Nephron progenitor cell (in vitro differentiated cells): ENCODE results near the gene TMEM255B.

Experiments
- DNase-seq: peaks from one replicate; pipeline ENCODE4 v3.0.0; 2021
- H3K27ac Mint-ChIP-seq: 2 replicates; pipeline ENCODE4 v1.8.0; 2021; ENCODE audit warnings: mild to moderate bottlenecking, moderate library complexity, mixed read lengths
- H3K27me3 Mint-ChIP-seq: 2 replicates; pipeline ENCODE4 v1.8.0; 2021; ENCODE audit warnings: mild to moderate bottlenecking, low read depth, mixed read lengths; ENCODE audit not compliant: poor library complexity
- H3K36me3 Mint-ChIP-seq: 2 replicates; pipeline ENCODE4 v1.8.0; 2021; ENCODE audit warnings: low read depth, mixed read lengths
- H3K4me1 Mint-ChIP-seq: 2 replicates; pipeline ENCODE4 v1.8.0; 2021; ENCODE audit warnings: mixed read lengths
- H3K4me3 Mint-ChIP-seq: 2 replicates; pipeline ENCODE4 v1.8.0; 2021; ENCODE audit warnings: mild to moderate bottlenecking, moderate library complexity, mixed read lengths
- H3K9me3 Mint-ChIP-seq: 2 replicates; pipeline ENCODE4 v1.8.0; 2021; ENCODE audit warnings: mild to moderate bottlenecking, moderate library complexity, mixed read lengths
- CTCF ChIP-seq: fragments of 200-600 bp; sonication (generic); IDR thresholded peaks from 2 replicates; pipeline ENCODE4 v1.5.0; 2021; ENCODE audit warnings: antibody characterized with exemption

Gene TMEM255B

GRCh38 chr13:113735194-113735593, 23.8 kb upstream of the TMEM255B start:
- H3K4me1 Mint-ChIP-seq: no peaks in the 10 kb centered on the region
- DNase-seq: no peak
- peaks cover 9% of the 10 kb centered on the region for H3K27me3 Mint-ChIP-seq
- no peak for TF ChIP-seq CTCF
- H3K27ac Mint-ChIP-seq: no peak overlapping the region
- H3K9me3 Mint-ChIP-seq: no peaks in the 10 kb centered on the region
- no peak overlapping the region for H3K4me3 Mint-ChIP-seq
- H3K36me3 Mint-ChIP-seq: no peaks in the 10 kb centered on the region

- H3K27me3 Mint-ChIP-seq: peaks cover 9% of the 10 kb centered on the region
- no peak for DNase-seq
Observed at GRCh38 chr13:113735750-113736149, 23.3 kb upstream of the TMEM255B start.

GRCh38 chr13:113736258-113736731, 22.7 kb upstream of the TMEM255B start:
- H3K4me3 Mint-ChIP-seq: no peak overlapping the region
- no peaks in the 10 kb centered on the region for H3K36me3 Mint-ChIP-seq
- H3K27me3 Mint-ChIP-seq: peaks cover 14% of the 10 kb centered on the region
- DNase-seq: no peak
- H3K9me3 Mint-ChIP-seq: no peaks in the 10 kb centered on the region
- H3K27ac Mint-ChIP-seq: no peak overlapping the region
- no peak for TF ChIP-seq CTCF
- H3K4me1 Mint-ChIP-seq: peaks cover under 1% of the 10 kb centered on the region

More at GRCh38 chr13:113735750-113736149, 23.3 kb upstream of the TMEM255B start:
- Mint-ChIP-seq H3K9me3 (no peaks in the 10 kb centered on the region), H3K27ac (no peak overlapping the region), H3K4me3 (no peak overlapping the region), H3K36me3 (no peaks in the 10 kb centered on the region), H3K4me1 (no peaks in the 10 kb centered on the region)
- TF ChIP-seq CTCF: no peak

GRCh38 chr13:113737803-113738202, 21.2 kb upstream of the TMEM255B start:
- DNase-seq: no peak
- Mint-ChIP-seq H3K9me3 (no peaks in the 10 kb centered on the region), H3K36me3 (no peaks in the 10 kb centered on the region), H3K4me1 (peaks cover 16% of the 10 kb centered on the region), H3K27ac (no peak overlapping the region), H3K4me3 (no peak overlapping the region), H3K27me3 (peaks cover 22% of the 10 kb centered on the region)
- TF ChIP-seq CTCF: no peak

- no peak for TF ChIP-seq CTCF
- H3K36me3 Mint-ChIP-seq: no peaks in the 10 kb centered on the region
- peaks cover 22% of the 10 kb centered on the region for H3K4me1 Mint-ChIP-seq
- no peak overlapping the region for H3K27ac Mint-ChIP-seq
- no peak overlapping the region for H3K4me3 Mint-ChIP-seq
- no peak for DNase-seq
- peaks cover 22% of the 10 kb centered on the region for H3K27me3 Mint-ChIP-seq
- no peaks in the 10 kb centered on the region for H3K9me3 Mint-ChIP-seq
Observed at GRCh38 chr13:113739527-113740285, 19.3 kb upstream of the TMEM255B start.

GRCh38 chr13:113740286-113740556, 18.8 kb upstream of the TMEM255B start:
- TF ChIP-seq CTCF: no peak
- Mint-ChIP-seq H3K4me3 (no peak overlapping the region), H3K27me3 (peaks cover 19% of the 10 kb centered on the region), H3K27ac (no peak overlapping the region), H3K9me3 (no peaks in the 10 kb centered on the region), H3K4me1 (peaks cover 26% of the 10 kb centered on the region), H3K36me3 (no peaks in the 10 kb centered on the region)
- DNase-seq: no peak
